Thyroid gland (tissue), 4 donors: ENCODE measurements around the gene DFFA.

ENCODE experiments used
- CTCF ChIP-seq, 6 experiments: fragments of 200-600 bp in 3 of 6; fragments of 450-650 bp in 3 of 6; sonication (generic) in 3 of 6; IDR thresholded peaks; one replicate each; pipeline ENCODE4 v1.5.1; 2016 to 2019; ENCODE audit warnings: antibody characterized with exemption in 6 of 6, mild to moderate bottlenecking in 2 of 6, inconsistent platforms in 1 of 6, moderate library complexity in 1 of 6
- POLR2A ChIP-seq, 2 donors: fragments of 450-650 bp; IDR thresholded peaks; one replicate each; pipeline ENCODE4 v1.6.1; 2017; ENCODE audit warnings: antibody characterized with exemption in 2 of 2, mild to moderate bottlenecking in 2 of 2, moderate library complexity in 1 of 2

DNA sequence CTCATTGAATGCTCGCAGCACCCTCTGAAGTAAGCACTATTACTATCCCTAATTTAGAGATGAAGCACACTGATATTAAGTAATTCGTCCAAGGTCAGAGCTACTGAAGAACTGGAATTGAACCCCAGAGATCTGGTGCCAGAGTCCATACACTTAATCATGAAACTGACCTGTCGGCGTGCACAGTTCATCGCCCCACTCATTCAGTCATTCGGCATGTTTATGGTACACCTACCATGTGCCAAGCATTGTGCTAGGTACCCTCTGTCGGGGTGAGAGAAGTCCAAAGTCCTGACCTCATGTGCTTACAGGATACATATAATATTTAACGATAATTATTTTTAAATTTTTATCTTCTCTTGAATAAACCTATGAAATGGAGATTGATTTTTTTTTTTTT lies 47.7 kb downstream of the DFFA start:
- TF ChIP-seq CTCF (IDR thresholded peaks at IDR 0.05) (no peak), POLR2A (IDR thresholded peaks at IDR 0.05) (no peak)
